Measurements from ENCODE around the gene ATP5F1A. TPM values are rescaled to one million over a fixed set of nuclear protein-coding genes. Genes with fewer than 3 reads are reported as not detected.
A peak's percentile ranks its signal among the peaks of the same experiment; 100 is the strongest.
"Not testable (repeated sequence)": the region's sequence is repeated elsewhere in the genome, so short reads cannot be mapped to it uniquely, and the experiment has no call there.

ATP5F1A gene
- total RNA-seq: 100 to 1,000 TPM; 452 to 469 TPM

DNA sequence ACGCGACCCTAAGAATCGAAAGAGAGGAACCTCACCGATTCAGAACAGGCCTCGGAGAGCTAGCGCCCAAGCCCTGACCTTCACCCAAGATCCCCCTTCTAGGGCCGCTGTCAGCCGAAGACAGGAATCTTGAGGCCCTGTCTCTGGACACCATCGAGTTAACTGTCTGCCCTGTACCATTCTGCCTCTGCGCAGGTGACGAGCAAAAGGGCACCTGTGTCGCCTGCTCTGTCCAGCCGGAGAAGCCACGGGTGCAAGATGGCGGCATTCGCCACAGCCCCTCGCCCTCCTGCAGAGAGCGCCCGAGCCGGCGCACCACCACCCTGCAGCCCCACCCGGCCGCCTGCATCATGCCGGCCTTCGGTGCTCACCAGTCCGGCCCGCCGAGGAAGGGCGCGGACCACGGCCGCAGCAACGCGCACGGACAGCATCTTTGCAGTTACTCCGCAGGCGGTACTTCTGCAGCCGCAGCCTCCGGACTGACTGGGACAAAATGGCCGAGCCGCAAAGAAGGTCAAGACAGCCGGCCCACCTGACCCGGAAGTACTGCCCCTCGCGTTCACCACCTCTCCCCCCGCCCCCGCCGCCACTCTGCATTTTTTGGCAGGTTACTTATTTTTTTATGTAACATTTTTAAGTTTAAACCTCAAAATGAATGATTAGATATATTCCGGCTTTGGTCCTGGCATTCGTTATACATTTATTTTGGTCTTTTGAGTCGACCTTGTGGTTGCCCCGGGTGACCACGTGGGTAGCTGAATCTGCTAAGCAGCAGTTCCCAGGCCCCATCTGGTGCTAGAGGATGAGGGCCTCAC, at the start of gene ATP5F1A:
Gene ATP5F1A (minus strand): TSS at position 496 of the 815 bp plus-strand sequence. CDS start 65 bp downstream, at position 431.
- no peaks in the 10 kb centered on the region for H3K9me3 Mint-ChIP-seq
- ATAC-seq (peak; percentile 90 to 95), DNase-seq (ENCODE audit: low spot score in 2 of 2) (peak; percentile 78 to 87)
- peaks cover 15 to 38% of the 10 kb centered on the region in 2 donors for H3K36me3 Mint-ChIP-seq
- peak within 1 kb of the TSS; percentile 96 to 99 for H3K27ac Mint-ChIP-seq

DNA sequence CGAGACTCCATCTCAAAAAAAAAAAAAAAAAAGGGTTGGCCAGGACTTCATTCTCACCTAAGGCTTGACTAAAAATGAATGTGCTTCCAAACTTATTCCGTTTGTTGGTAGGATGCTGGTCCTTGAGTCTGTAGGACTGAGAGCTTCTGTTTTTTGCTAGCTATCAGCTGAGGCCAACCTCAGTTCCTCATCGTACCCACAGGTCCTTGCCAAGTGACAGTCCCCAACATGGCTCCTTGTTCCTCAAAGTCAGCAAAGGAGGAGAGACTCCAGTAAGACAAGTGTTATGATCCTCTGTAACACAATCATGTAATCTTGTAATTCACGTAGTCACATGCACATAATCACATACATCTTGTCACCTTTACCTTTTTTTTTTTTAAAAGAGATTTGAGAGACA, 43.1 kb upstream of the ATP5F1A start:
- no peaks in the 10 kb centered on the region for H3K36me3 Mint-ChIP-seq
- ATAC-seq (no peak), DNase-seq (ENCODE audit: low spot score in 2 of 2) (no peak)
- no peaks in the 10 kb centered on the region for H3K9me3 Mint-ChIP-seq
- H3K27ac Mint-ChIP-seq: no peak overlapping the region

DNA sequence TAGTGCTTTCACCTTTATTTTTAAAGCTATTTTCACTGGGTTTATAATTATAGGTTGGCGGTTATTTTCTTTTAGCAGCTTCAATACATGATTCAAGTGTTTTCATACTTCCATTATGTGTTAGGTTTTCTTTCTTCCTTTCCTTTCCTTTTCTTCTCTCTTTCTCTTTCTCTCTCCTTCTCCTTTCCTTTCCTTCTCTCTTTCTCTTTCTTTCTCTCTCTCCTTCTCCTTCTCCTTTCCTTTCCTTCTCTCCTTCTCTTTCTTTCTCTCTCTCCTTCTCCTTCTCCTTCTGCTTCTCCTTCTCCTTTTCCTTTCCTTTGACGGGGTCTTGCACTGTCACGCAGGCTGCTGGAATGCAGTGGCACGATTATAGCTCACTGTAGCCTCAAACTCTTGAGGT, 42.1 kb upstream of the ATP5F1A start:
- H3K36me3 Mint-ChIP-seq: no peaks in the 10 kb centered on the region
- no peak for ATAC-seq
- no peaks in the 10 kb centered on the region for H3K9me3 Mint-ChIP-seq
- DNase-seq (ENCODE audit: low spot score in 2 of 2): no peak
- no peak overlapping the region for H3K27ac Mint-ChIP-seq

DNA sequence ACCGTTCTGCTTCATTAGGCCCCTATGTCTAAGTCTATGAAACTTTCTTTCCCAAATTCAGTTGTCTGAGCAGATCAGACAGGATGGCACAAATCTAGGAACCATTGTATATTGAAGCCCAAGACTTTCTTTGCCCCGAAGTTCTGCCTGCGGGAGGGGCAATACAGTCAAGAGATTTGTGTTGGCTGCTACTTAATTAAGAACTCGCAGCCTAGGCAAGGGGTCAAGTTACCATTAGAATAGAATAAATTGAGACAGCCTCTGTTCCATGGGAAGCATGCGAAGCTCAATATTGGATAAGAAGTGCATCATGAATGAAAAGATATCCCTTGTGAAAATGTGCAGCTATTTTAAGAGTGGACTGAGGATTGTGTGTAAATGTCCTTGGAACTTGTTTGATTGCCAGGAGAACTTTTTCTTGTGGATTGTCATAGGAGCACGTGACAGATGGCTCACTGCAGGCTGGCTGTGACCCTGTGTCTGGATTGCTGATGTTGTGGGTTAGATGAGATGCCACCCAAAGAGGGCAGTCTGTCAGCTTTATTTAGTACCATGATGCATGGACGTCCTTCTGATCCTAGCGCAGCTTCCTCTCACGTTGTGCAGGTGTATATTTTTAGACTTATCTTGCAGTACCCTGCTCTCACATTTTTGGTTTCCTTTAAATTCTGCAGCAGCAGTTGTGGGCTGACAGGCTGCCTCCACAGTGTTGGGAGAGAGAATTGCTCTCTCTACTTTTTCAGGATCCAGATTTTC, 37.0 kb upstream of the ATP5F1A start:
- no peak for ATAC-seq

DNA sequence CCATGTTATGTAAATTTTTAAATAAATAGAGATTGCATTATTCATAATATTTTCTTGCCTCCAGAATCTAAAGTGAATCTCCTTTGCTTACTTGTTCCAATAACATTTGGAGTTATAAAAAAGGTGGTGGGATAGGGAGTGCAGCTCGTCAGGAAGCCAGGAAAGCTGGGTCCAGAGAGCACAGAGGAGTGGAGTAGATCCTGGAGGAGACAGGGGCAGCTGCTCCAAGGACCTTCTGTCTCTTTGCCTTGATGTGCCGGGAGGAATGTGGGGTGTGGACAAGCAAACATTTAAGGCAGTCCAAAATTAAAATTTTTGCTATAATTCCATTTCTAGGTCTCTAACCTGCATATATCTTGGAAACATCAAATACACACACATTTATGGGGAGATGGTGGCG, 35.4 kb upstream of the ATP5F1A start:
- H3K36me3 Mint-ChIP-seq: peaks cover 0 to 6% of the 10 kb centered on the region in 2 donors
- DNase-seq (ENCODE audit: low spot score in 2 of 2) (no peak), ATAC-seq (no peak)
- H3K27ac Mint-ChIP-seq: no peak overlapping the region
- no peaks in the 10 kb centered on the region for H3K9me3 Mint-ChIP-seq

More for the DNA sequence above, 37.0 kb upstream of the ATP5F1A start:
- Mint-ChIP-seq H3K27ac (no peak overlapping the region), H3K36me3 (no peaks in the 10 kb centered on the region), H3K9me3 (no peaks in the 10 kb centered on the region)
- DNase-seq (ENCODE audit: low spot score in 2 of 2): no peak

DNA sequence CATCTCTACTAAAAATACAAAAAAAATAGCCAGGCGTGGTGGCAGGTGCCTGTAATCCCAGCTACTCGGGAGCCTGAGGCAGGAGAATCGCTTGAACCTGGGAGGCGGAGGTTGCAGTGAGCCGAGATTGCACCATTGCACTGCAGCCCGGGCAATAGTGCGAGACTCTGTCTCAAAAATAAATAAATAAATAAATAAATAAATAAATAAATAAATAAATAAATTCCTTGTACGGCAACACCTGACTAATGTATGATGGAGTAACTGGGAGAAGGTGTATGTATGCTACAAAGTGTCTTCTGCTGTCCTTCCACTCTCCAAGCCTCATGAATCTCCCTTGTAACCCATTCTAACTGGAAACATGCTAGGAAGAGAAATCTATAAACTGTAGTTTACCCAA, 32.5 kb upstream of the ATP5F1A start:
- not testable (repeated sequence) for H3K9me3 Mint-ChIP-seq; H3K27ac Mint-ChIP-seq; ATAC-seq; DNase-seq (ENCODE audit: low spot score in 2 of 2); H3K36me3 Mint-ChIP-seq

DNA sequence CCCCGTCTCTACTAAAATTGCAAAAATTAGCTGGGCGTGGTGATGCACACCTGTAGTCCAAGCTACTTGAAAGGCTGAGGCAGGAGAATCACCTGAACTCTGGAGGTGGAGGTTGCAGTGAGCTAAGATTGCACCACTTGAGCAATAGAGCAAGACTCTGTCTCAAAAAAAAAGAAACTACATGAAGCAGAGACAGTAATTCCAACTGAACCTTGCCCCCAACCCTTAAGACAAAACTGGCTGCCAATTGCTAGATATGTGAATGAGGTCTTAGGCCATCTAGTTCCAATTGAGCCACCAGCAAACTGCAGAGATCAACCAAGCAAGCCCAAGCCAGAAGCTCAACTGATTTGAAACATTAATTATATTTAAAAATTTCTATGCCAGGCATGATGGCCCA, 32.0 kb upstream of the ATP5F1A start:
- Mint-ChIP-seq H3K36me3 (peaks cover 0 to 6% of the 10 kb centered on the region in 2 donors), H3K9me3 (no peaks in the 10 kb centered on the region), H3K27ac (no peak overlapping the region)
- ATAC-seq (no peak), DNase-seq (ENCODE audit: low spot score in 2 of 2) (no peak)

DNA sequence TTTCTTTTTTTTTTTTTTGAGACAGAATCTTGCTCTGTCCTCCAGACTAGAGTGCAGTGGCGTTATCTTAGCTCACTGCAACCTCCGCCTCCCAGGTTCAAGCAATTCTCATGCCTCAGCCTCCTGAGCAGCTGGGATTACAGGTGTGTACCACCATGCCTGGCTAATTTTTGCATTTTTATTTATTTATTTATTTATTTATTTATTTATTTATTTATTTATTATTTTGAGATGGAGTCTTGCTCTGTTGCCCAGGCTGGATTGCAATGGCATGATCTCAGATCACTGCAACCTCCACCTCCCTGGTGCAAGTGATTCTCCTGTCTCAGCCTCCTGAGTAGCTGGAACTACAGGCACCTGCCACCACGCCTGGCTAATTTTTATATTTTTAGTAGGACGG, 28.5 kb upstream of the ATP5F1A start:
- ATAC-seq; DNase-seq (ENCODE audit: low spot score in 2 of 2); H3K27ac Mint-ChIP-seq; H3K9me3 Mint-ChIP-seq; H3K36me3 Mint-ChIP-seq: not testable (repeated sequence)

DNA sequence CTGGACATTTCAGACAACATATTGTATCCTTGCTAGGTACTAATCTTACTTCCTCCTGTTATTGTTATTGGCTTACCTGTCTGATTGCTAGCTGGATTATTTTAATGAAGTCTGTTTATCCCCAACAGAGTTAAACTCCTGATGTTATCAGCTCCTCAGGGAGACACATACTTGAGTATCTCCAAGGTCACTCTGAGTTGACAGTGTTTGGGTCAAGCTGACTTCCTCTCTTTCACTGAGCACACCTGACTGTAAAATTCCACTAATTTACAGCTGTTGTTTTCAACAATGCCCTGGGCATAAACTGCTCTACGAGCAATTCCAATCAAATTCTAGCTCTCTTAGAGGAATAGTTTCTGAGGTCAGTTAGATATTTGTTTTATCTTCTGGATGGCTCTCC, 15.7 kb upstream of the ATP5F1A start:
- ATAC-seq (no peak), DNase-seq (ENCODE audit: low spot score in 2 of 2) (no peak)
- Mint-ChIP-seq H3K9me3 (no peaks in the 10 kb centered on the region), H3K36me3 (peaks cover 12 to 33% of the 10 kb centered on the region in 2 donors), H3K27ac (no peak overlapping the region)

DNA sequence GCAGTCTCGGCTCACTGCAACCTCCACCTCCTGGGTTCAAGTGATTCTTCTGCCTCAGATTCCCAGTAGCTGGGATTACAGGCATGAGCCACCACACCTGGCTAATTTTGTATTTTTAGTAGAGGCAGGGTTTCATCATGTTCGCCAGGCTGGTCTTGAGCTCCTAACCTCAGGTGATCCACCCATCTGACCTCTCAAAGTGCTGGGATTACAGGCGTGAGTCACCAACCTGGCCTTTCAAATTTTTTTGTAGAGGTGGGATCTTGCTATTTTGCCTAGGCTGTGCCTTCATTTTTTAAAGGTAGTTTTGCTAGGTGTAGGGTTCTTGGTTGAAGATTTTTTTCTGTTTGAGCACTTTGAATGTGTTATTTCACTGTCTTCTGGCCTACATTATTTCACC, 12.3 kb upstream of the ATP5F1A start:
- H3K36me3 Mint-ChIP-seq: peaks cover 7 to 36% of the 10 kb centered on the region in 2 donors
- ATAC-seq (no peak), DNase-seq (ENCODE audit: low spot score in 2 of 2) (no peak)
- H3K27ac Mint-ChIP-seq: no peak overlapping the region
- H3K9me3 Mint-ChIP-seq: no peaks in the 10 kb centered on the region

DNA sequence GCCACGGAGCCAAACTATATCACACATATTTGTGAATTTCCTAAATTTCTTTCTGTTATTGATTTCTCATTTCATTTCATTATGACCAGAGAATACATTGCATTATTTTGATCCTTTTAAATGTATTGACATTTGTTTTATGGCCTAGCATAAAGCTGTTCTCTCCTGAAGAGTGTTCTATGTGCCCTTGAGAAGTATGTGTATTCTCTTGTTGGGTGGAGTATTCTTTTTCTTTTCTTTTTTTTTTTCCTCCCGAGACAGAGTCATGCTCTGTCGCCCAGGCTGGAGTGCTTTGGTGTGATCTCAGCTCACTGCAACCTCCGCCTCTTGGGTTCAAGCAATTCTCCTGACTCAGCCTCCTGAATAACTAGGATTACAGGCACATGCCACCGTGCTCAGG, 11.3 kb upstream of the ATP5F1A start:
- Mint-ChIP-seq H3K36me3 (peaks cover 14 to 36% of the 10 kb centered on the region in 2 donors), H3K9me3 (no peaks in the 10 kb centered on the region), H3K27ac (no peak overlapping the region)
- ATAC-seq (no peak), DNase-seq (ENCODE audit: low spot score in 2 of 2) (no peak)

DNA sequence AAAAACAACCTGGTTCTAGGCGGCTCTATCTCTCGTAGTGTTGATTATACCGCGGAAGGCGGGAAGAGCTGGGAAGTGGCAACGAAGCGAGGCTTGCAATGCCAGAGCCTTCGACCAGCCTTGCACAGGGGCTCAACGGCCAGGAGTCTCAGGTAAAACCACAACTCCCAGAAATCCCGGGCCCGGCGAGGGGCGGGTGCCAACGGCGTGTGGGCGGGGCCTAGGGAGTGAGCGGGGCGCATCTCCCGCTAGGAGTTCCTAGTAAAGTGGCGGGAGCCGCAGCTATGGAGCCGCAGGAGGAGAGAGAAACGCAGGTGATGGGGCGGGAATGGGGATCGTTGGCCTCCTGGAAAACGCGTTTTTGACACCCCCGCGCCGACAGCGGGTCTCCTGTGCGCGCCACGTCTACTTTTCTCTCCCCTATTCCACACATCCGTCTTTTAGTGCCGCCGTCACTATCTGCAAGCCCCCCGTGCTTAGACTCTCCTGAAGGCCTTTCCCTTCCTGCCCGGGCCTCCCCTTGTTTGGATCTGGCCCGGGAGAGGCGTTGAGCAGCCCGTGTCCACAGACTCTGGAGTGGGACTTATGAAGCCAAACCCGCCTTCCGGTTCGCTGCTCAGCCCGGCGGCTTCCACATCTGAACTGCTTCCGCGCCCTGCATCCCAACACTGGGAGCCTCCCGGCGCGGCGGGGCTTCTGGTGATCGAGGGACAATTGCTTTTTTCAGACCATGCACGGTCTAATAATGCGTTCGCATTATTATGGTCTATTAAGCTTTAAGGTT, 6.2 kb upstream of the ATP5F1A start, which contains the start of gene HAUS1:
Gene HAUS1 (plus strand): TSS at position 258 of the 784 bp plus-strand sequence. CDS start 27 bp downstream, at position 285.
- peak; percentile 91 to 93 for ATAC-seq
- Mint-ChIP-seq H3K27ac (peak within 1 kb of the TSS; percentile 90 to 97), H3K36me3 (peaks cover 12 to 24% of the 10 kb centered on the region in 2 donors), H3K9me3 (no peaks in the 10 kb centered on the region)
- peak; percentile 76 to 78 for DNase-seq (ENCODE audit: low spot score in 2 of 2)

DNA sequence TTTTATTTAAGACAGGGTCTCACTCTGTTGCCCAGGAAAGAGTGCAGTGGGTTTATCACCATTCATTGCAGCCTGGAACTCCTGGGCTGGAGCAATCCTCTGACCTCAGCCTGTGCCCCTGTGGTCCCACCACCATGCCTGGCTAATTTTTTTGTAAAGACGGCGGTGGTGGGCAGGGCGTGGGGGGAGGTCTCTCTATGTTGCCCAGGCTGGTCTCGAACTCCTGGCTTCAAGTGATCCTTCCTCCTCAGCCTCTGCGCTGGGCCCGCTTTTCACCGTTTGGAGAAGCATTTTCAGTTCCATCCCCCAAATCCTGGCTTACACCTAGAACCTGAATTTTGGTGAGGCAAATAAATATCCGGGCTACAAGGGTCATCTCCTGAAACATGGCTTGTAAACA, 1.4 kb upstream of the ATP5F1A start:
- ATAC-seq (no peak), DNase-seq (ENCODE audit: low spot score in 2 of 2) (no peak)
- Mint-ChIP-seq H3K27ac (no peak overlapping the region), H3K36me3 (peaks cover 22 to 30% of the 10 kb centered on the region in 2 donors), H3K9me3 (no peaks in the 10 kb centered on the region)

DNA sequence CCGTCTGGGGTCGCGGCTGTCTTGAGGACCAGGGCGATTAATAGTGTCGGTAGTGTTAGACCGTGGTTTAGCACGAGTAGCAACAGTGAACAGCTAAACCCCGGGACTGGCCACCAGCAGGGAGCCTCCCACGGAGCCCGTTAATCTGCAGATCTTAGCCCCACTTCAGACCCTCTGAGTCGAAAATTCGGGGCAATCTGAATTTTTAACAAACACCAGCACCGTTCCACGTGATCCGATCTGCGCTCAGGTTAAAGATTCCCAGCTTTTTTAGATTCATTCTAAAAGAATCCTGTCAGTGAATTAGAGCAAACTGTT, 479 bp upstream of the ATP5F1A start:
- H3K27ac Mint-ChIP-seq: peak overlapping the region; percentile 96 to 99
- ATAC-seq: no peak
- H3K9me3 Mint-ChIP-seq: no peaks in the 10 kb centered on the region
- DNase-seq (ENCODE audit: low spot score in 2 of 2): no peak
- peaks cover 15 to 34% of the 10 kb centered on the region in 2 donors for H3K36me3 Mint-ChIP-seq

DNA sequence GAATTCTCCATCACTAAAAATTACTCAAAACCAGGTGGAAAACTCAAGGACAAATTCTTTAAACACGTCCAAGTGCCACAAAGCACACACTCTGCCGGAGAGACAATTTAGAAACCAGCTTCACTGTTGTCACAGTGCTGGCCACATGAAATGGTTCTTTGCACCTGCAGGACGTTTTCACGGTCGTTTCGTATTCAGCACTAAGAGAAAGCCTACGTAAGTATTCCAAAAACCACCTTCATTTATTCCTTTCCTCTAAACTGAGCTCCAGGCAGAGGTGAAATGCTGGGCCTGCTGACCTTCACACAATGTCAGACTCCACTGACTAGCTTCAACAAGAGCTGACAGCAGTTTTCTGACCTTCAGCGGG, 680 bp downstream of the ATP5F1A start:
- ATAC-seq: peak in 1 of 2 donors; percentile 12
- no peak for DNase-seq (ENCODE audit: low spot score in 2 of 2)
- peaks cover 15 to 38% of the 10 kb centered on the region in 2 donors for H3K36me3 Mint-ChIP-seq

DNA sequence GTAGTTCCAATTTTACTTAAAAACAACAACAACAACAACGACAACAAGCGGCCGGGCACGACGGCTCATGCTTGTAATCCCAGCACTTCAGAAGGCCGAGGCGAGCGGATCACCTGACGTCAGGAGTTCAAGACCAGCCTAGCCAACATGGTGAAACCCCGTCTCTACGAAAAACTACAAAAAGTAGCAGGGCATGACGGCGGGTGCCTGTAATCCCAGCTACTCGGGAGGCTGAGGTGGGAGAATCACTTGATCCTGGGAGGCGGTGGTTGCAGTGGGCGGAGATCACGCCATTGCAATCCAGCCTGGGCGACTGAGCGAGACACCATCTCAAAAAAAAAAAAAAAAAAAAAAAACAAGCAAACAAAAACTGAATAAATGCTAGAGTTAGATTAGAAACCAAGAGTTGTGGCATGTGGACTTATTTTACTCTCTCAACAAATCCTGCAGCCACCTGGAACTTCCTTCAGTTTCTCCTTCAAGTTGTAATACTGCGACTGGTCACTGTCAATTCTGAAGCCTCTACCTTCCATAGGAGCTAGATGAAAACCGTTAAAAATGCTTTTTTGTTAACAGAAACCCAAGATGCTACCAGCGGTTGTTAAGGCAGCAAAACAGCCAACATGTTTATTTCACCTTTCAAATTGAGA, 1.3 kb downstream of the ATP5F1A start:
- DNase-seq (ENCODE audit: low spot score in 2 of 2): no peak
- Mint-ChIP-seq H3K27ac (peak overlapping the region; percentile 96 to 97), H3K9me3 (no peaks in the 10 kb centered on the region), H3K36me3 (peaks cover 15 to 39% of the 10 kb centered on the region in 2 donors)
- ATAC-seq: no peak

More for the DNA sequence above, 680 bp downstream of the ATP5F1A start:
- Mint-ChIP-seq H3K9me3 (no peaks in the 10 kb centered on the region), H3K27ac (peak overlapping the region; percentile 96 to 97)

All from activated naive CD4-positive, alpha-beta T cell treated with anti-CD3 and anti-CD28 coated beads, Interleukin-2, amount 50 U/mL, for 72 hours (primary cell).